Measurements from ENCODE around the gene TMEM247. TPM values are rescaled to one million over a fixed set of nuclear protein-coding genes. Genes with fewer than 3 reads are reported as not detected.

The TMEM247 gene
- total and polyA plus RNA-seq, 2 of the 8 experiments (the other 6 are each of a cell fraction or from before 2014, with no cell fraction given): not detected

DNA sequence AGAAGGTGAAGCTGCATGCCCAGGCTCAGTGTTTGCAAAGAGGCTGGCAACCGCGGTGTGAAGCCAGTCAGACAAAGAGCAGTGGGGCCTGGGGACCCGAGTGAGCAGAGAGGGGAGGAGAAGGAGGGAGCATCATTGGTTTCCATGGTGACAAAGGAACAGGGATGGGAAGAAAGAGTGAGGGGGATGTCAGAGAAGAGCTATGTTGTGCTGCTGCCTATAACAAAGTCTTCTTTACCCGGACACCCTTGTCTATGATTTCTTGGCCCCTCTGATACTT lies 14.5 kb downstream of the TMEM247 start:
- H3K9ac ChIP-seq (replicated peaks in 1 of 4; ENCODE audit: extremely low read depth in 1 of 4, low read depth in 3 of 4, low read length in 3 of 4): no peak overlapping the region
- H2AFZ ChIP-seq (ENCODE audit: low read length): no peak overlapping the region
- FAIRE-seq (no peak), DNase-seq (ENCODE audit: low read depth in 1 of 2, low spot score in 2 of 2) (peak in 1 of 2 experiments; percentile 41)
- no peak overlapping the region for H3K23ac ChIP-seq (ENCODE audit: insufficient read length)
- no peak overlapping the region for H3K4me3 ChIP-seq (ENCODE audit: extremely low read depth in 1 of 4, insufficient read depth in 2 of 4, low read depth in 3 of 4, low read length in 4 of 4)
- H4K8ac ChIP-seq (ENCODE audit: extremely low read depth, insufficient read depth, low read length): no peak overlapping the region
- no peak overlapping the region for H3K4me2 ChIP-seq (ENCODE audit: insufficient read depth in 1 of 2, low read depth in 2 of 2, low read length in 2 of 2)
- 61% methylated on average over 4 of the region's 4 CpGs; no CpG with 5 or more reads in 1 of the 2 experiments for WGBS, 2 experiments (ENCODE audit: extremely low coverage in 1 of 2, insufficient coverage in 1 of 2, insufficient read length in 1 of 2, insufficient replicate concordance in 2 of 2, low coverage in 1 of 2, low lambda C conversion rate in 2 of 2, missing lambda C conversion rate in 1 of 2)
- H3K36me3 ChIP-seq (ENCODE audit: control insufficient read depth in 2 of 4, insufficient read depth in 4 of 4, low read length in 3 of 4): no peaks in the 10 kb centered on the region
- no peak overlapping the region for H3K14ac ChIP-seq (ENCODE audit: insufficient read length)
- H4K91ac ChIP-seq (replicated peaks; ENCODE audit: insufficient read length, low read length): no peak overlapping the region
- H2BK120ac ChIP-seq (replicated peaks; ENCODE audit: low read depth, low read length): no peak overlapping the region
- no peak overlapping the region for H3K27ac ChIP-seq (ENCODE audit: low read depth, low read length)
- CTCF ChIA-PET (ENCODE audit: partially characterized antibody): interaction anchor here (1.4 to 1.5 kb wide), 2 partner anchors 14 to 163 kb away, joined by 3 read pairs; no protein-coding TSS in a partner anchor
- TF ChIP-seq, protein P1, sequence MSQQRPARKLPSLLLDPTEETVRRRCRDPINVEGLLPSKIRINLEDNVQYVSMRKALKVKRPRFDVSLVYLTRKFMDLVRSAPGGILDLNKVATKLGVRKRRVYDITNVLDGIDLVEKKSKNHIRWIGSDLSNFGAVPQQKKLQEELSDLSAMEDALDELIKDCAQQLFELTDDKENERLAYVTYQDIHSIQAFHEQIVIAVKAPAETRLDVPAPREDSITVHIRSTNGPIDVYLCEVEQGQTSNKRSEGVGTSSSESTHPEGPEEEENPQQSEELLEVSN (IDR thresholded peaks at IDR 0.05): peak; percentile 39; the same call in 1 of the 2 replicates
- no peak for TF ChIP-seq KDM5A (IDR thresholded peaks at IDR 0.05; ENCODE audit: low read length)
- no peak overlapping the region for H2BK12ac ChIP-seq (ENCODE audit: low read depth, low read length)
- H3K4me1 ChIP-seq (replicated peaks in 1 of 4; ENCODE audit: control insufficient read depth in 3 of 4, insufficient read depth in 4 of 4, low read length in 3 of 4): peaks cover 0 to 15% (median 7%) of the 10 kb centered on the region in 4 experiments; a peak in 4 of 7 replicates
- H3K27me3 ChIP-seq (replicated peaks in 1 of 4; ENCODE audit: control insufficient read depth in 3 of 4, extremely low read depth in 1 of 4, insufficient read depth in 3 of 4, low read length in 3 of 4): peaks cover 0 to 14% (median 3%) of the 10 kb centered on the region in 4 experiments; a peak in 5 of 7 replicates
- no peak overlapping the region for H2BK15ac ChIP-seq (ENCODE audit: low read length)
- POLR2A ChIA-PET (ENCODE audit: partially characterized antibody): interaction anchor here (1.0 kb wide), 1 partner anchor 265 kb away, joined by 3 read pairs; no protein-coding TSS in a partner anchor
- H3K23me2 ChIP-seq (ENCODE audit: low read depth, low read length): no peaks in the 10 kb centered on the region
- H4K20me1 ChIP-seq (replicated peaks in 1 of 2; ENCODE audit: control insufficient read depth in 1 of 2, insufficient read depth in 2 of 2, low read length in 2 of 2): no peaks in the 10 kb centered on the region
- H3K79me2 ChIP-seq (ENCODE audit: control insufficient read depth in 1 of 2, insufficient read depth in 2 of 2, low read length in 2 of 2): no peaks in the 10 kb centered on the region
- no peaks in the 10 kb centered on the region for H3K9me3 ChIP-seq (ENCODE audit: insufficient read depth in 2 of 2, low read depth in 1 of 2, low read length in 1 of 2)
- H3K4ac ChIP-seq (replicated peaks; ENCODE audit: insufficient read length, low read depth, low read length): no peak overlapping the region
- H2BK5ac ChIP-seq (ENCODE audit: low read depth, low read length): no peak overlapping the region
- no peaks in the 10 kb centered on the region for H3K79me1 ChIP-seq (ENCODE audit: low read depth, low read length)
- H2AK5ac ChIP-seq (ENCODE audit: low read depth, low read length): no peak overlapping the region
- no peak overlapping the region for H4K5ac ChIP-seq (ENCODE audit: insufficient read length, low read depth, low read length)
- H3K18ac ChIP-seq (ENCODE audit: extremely low read depth, low read length): no peak overlapping the region
- H2BK20ac ChIP-seq (ENCODE audit: low read length): no peak overlapping the region
- no peak overlapping the region for H3K56ac ChIP-seq (replicated peaks; ENCODE audit: insufficient read length, low read depth, low read length)

All from H1 (cell line).